ENCODE results near the gene TOMM6.

Gene TOMM6

GRCh38 chr6:41824571-41825569 is 37.4 kb downstream of the TOMM6 start:
- no peak for DNase-seq

DNA sequence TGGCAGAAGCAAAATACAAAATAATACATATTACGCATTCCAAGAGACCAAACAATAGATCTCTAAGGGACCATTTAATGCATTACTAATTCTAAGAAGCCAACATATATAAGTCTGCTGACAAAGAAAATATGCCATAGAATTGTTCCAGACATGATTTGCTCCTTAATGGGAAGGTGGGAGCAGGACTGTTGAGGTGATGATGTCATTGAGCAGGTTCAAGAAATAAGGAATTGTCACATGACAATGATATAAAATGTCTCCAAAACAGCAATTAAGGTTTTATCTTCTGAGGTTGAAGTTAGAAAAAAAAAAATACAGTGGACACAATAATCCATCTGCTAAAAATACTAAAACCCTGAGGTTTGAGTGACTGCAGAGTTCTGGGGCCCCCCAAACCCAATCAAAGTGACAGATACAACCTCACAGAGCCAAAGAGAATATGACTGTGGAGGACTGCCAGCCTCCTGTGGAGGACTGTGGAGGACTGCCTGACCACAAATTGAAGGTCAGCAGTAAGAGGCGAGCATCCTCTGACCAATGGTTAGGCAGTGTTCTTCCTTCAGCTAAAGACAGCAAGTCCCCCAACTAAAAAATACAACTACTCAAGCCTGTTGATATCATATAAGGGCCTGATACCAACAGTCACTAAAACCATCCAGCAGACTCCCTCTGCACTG is 39.0 kb downstream of the TOMM6 start:
- DNase-seq, result no peak

DNA sequence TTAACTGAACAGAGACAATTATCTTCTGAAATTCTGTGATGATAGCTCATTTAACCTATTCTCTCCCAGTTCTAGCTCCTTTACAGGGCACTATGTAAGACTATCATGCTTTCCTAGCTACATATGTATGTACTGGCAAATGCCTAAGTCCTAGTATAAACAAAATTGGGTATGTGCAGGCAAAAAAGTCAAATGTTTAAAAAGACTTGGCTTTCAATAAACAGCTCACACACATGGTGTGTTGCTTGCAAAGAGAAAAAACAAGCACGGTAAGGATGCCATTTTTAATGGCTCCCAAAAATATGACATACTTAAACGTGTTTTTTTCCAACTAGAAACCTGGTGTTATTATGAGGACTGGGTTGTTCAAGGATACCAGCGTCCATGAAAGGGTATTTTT is 44.8 kb downstream of the TOMM6 start:
- DNase-seq, result no peak

GRCh38 chr6:41836022-41836659 is 48.6 kb downstream of the TOMM6 start:
- DNase-seq, result no peak

GRCh38 chr6:41836660-41837052 is 49.2 kb downstream of the TOMM6 start:
- DNase-seq, result no peak

Data from NCI-H1930 (cell line).